Measurements from ENCODE around the gene SH2B2.
"Not testable (repeated sequence)": the region's sequence is repeated elsewhere in the genome, so short reads cannot be mapped to it uniquely, and the experiment has no call there.

Gene SH2B2

GRCh38 chr7:102305414-102306268 is 19.0 kb downstream of the SH2B2 start:
- DNase-seq (ENCODE audit: low read depth, low spot score), result no peak

- no peak for DNase-seq (ENCODE audit: low read depth, low spot score)
Measured at GRCh38 chr7:102306916-102307677, 20.4 kb downstream of the SH2B2 start.

DNA sequence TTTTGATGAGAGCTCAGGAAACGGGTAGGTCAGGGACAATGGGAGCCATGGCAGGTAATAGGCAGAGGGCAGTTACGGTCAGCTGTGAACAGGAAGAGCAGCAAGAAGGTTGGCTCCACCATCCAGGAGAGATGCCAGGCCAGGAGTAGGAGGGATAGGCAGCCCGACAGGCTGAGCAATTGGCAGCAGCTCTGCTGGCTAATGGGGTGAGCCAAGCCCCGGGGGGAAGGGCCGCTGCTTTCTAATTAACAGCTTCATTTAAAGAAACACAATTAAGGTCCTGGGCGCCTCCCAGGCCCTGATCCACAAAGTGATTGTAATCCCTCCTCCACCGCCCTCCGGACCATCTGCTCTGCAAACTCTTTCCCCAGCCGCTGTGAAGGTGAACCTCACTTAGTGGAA is 23.7 kb downstream of the SH2B2 start:
- no peak for DNase-seq (ENCODE audit: low read depth, low spot score)

GRCh38 chr7:102312317-102312716 is 25.6 kb downstream of the SH2B2 start:
- DNase-seq (ENCODE audit: low read depth, low spot score), result no peak

GRCh38 chr7:102313997-102314780 is 27.5 kb downstream of the SH2B2 start:
- no peak for DNase-seq (ENCODE audit: low read depth, low spot score)

DNA sequence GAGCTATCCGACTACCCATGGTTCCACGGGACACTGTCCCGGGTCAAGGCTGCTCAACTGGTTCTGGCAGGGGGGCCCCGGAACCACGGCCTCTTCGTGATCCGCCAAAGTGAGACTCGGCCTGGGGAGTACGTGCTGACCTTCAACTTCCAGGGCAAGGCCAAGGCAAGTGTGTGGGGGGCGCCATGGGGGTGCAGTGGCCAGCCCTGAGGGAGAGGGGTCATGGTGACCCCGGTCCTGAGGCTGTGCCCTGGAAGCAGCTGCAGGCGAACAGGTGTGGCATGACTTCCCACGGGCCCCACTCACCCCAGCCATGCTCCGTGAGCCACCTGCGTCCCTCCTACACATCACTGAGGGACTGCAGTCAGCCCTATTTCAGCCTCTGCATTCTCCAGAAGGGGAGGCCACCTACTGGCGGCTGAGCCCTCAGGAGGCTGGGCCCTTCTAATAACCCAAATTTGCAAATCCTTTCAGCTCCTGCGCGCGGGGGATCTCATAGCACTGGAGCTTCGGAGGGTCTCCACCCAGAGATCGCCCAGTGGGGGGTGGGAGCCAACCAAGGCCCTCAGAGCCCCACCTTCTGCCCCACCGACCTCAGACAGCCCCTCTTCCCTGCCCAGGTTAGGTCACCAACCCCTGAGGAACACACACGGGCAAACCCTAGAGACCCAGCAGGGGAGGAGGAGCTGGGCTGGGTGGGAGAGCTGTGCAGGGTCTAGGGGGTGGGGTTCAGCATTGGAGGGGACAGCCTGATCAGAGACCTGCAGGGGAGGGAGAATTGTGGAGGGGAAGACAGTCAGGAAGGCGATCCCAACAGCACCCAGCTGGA is 30.8 kb downstream of the SH2B2 start:
- no peak for DNase-seq (ENCODE audit: low read depth, low spot score)

DNA sequence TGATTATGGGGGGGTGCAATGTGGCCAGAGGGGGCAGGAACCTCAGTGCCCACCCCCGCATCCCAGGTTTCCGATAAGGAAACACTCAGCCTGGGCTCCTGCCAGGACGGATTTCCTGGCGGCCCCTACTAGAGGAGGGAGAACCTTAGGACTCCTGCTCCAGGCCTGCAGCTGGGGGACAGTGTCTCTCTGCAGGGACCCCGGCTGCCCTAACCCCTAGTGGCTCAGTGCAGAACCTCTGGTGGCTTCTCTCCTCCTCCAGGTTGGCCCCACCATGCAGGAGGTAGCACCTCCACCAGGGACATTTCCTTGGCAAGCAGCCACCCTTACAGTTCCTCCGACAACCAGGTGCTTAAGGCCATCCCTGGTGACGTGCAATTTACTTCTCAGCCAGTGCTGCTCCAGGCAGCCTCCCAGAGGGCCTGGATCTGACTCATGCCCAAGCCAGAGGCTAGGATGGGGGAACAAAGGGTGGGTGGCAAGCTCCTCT is 31.9 kb downstream of the SH2B2 start:
- no peak for DNase-seq (ENCODE audit: low read depth, low spot score)

GRCh38 chr7:102319671-102320070 is 33.0 kb downstream of the SH2B2 start:
- no peak for DNase-seq (ENCODE audit: low read depth, low spot score)

GRCh38 chr7:102320181-102320580 is 33.5 kb downstream of the SH2B2 start:
- DNase-seq (ENCODE audit: low read depth, low spot score), result no peak

GRCh38 chr7:102320601-102321350 is 34.1 kb downstream of the SH2B2 start:
- no peak for DNase-seq (ENCODE audit: low read depth, low spot score)

DNA sequence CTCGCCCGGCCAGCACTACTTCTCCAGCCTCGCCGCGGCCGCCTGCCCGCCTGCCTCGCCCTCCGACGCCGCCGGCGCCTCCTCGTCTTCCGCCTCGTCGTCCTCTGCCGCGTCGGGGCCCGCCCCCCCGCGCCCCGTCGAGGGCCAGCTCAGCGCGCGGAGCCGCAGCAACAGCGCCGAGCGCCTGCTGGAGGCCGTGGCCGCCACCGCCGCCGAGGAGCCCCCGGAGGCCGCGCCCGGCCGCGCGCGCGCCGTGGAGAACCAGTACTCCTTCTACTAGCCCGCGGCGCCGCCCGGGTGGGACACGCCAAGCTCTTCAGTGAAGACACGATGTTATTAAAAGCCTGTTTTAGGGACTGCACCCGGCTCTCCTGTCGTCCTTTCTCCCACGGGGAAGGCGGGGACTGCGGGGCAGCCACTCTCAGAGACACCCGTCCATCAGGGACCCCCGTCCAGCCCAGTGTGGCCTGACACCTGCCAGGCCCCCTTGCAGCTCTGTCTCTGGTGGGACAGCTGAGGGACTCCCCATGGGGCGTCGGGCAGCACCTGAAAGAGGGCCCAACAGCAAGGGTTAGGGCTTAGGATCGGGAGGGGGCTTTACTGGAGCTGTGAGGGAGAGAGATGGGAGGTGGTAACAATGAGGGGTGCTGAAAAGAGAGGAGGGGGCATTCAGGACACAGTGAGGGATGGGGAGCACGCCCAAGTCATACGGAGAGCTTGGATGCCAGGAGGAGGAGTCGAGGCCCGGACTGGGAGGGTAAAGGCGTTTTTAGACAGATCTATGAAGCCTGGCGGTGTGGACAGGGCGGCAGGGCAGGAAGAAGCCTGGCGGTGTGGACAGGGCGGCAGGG is 34.9 kb downstream of the SH2B2 start:
- no peak for DNase-seq (ENCODE audit: low read depth, low spot score)

DNA sequence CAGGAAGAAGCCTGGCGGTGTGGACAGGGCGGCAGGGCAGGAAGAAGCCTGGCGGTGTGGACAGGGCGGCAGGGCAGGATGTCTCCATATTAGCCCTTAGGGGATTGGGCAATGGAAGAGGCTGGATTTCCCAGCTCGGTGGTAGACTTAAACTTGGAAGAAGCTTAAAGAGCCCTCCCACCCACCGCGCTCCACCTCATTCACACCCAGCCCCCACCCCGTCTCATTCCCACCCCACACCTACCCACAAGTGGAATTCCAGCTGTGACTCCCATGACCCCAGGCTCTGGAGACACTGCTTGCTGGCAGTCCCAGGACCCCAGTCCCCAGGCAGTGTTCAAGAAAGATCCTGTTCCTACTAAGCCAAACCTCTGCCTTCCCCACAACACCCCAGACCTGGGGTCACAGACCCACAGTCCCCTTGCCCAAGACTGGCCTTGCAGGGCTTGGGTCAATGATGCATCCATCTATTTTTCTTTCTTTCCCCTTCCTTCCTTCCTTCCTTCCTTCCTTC is 35.6 kb downstream of the SH2B2 start:
- DNase-seq (ENCODE audit: low read depth, low spot score), result no peak

DNA sequence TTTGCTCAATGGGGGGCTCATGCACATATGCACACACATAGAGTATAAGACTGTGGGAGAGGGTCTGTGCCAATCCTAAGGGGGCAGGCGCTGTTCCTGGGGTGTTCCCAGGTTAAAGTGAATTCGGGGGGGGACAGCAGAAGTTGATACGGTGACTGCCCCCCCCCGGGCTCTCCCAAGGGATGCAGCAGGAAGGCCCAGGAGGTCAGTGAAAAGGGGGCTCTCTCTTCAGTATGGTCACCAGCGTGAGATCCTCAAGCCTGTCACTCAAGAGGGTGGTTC is 37.2 kb downstream of the SH2B2 start:
- no peak for DNase-seq (ENCODE audit: low read depth, low spot score)

GRCh38 chr7:102325106-102325505 is 38.4 kb downstream of the SH2B2 start:
- DNase-seq (ENCODE audit: low read depth, low spot score), result not testable (repeated sequence)

- no peak for DNase-seq (ENCODE audit: low read depth, low spot score)
Measured at GRCh38 chr7:102326157-102326889, 39.7 kb downstream of the SH2B2 start.

- not testable (repeated sequence) for DNase-seq (ENCODE audit: low read depth, low spot score)
Measured at GRCh38 chr7:102327183-102327582, 40.5 kb downstream of the SH2B2 start.

DNA sequence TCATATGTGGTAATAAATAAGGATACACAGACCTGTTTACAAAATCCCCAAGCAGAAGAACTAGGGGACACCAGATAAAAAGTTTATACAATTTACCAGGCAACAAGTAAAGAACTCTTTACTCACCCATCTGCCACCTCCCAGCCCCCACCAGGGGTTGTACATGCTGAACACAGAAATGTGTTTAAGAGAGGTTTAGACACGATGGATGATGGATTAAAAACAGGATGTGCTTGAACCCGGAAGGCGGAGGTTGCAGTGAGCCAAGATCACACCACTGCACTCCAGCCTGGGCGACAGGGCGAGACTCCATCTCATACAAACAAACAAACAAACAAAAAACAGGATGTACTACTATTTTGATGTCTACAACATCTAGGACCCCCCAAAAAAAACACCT is 42.2 kb downstream of the SH2B2 start:
- not testable (repeated sequence) for DNase-seq (ENCODE audit: low read depth, low spot score)

- not testable (repeated sequence) for DNase-seq (ENCODE audit: low read depth, low spot score)
Measured at GRCh38 chr7:102329366-102329765, 42.7 kb downstream of the SH2B2 start.

All from iPS DF 19.7 (cell line).